Smooth muscle cell (in vitro differentiated cells): ENCODE data around the gene USP44. TPM values are rescaled to one million over a fixed set of nuclear protein-coding genes. Genes with fewer than 3 reads are reported as not detected.

Experiments
- DNase-seq: peaks from one replicate; lab custom pipeline; 2025; ENCODE audit not compliant: unreplicated experiment; lab: John Stamatoyannopoulos, UW
- H2AFZ ChIP-seq: fragments of 200-600 bp; sonication (generic); 2 replicates; pipeline ENCODE4 v1.6.0; 2016; ENCODE audit warnings: antibody characterized with exemption, low read depth, mild to moderate bottlenecking
- H3F3A ChIP-seq: fragments of 200-600 bp; sonication (generic); 2 replicates; pipeline ENCODE4 v1.6.0; 2017; ENCODE audit warnings: antibody characterized with exemption, low read depth
- H3K27ac ChIP-seq: fragments of 200-600 bp; sonication (generic); 2 replicates; pipeline ENCODE4 v1.5.1; 2016; ENCODE audit warnings: low read depth, mild to moderate bottlenecking
- H3K27me3 ChIP-seq: fragments of 200-600 bp; sonication (generic); 2 replicates; pipeline ENCODE4 v1.6.1; 2016; ENCODE audit warnings: low read depth, mild to moderate bottlenecking
- H3K36me3 ChIP-seq: fragments of 200-600 bp; sonication (generic); 2 replicates; pipeline ENCODE4 v1.5.1; 2016; ENCODE audit warnings: low read depth
- H3K4me1 ChIP-seq: fragments of 200-600 bp; sonication (generic); 2 replicates; pipeline ENCODE4 v1.5.1; 2016; ENCODE audit warnings: low read depth
- H3K4me2 ChIP-seq: fragments of 200-600 bp; sonication (generic); 2 replicates; pipeline ENCODE4 v1.6.0; 2016; ENCODE audit warnings: mild to moderate bottlenecking
- H3K4me3 ChIP-seq: fragments of 200-600 bp; sonication (generic); 2 replicates; pipeline ENCODE4 v1.5.1; 2016; ENCODE audit warnings: mild to moderate bottlenecking
- H3K79me2 ChIP-seq: fragments of 200-600 bp; sonication (generic); 2 replicates; pipeline ENCODE4 v1.6.0; 2016; ENCODE audit warnings: low read depth, mild to moderate bottlenecking
- H3K9ac ChIP-seq: fragments of 200-600 bp; sonication (generic); 2 replicates; pipeline ENCODE4 v1.6.0; 2016; ENCODE audit warnings: low read depth
- H3K9me3 ChIP-seq: fragments of 200-600 bp; sonication (generic); replicated peaks from 2 replicates; pipeline ENCODE4 v1.5.1; 2016; ENCODE audit warnings: low read depth
- H4K20me1 ChIP-seq: fragments of 200-600 bp; sonication (generic); 2 replicates; pipeline ENCODE4 v1.6.0; 2016; ENCODE audit warnings: low read depth
- WGBS: methylation state at CpG from one replicate; pipeline ENCODE4 v1.1.7; 2016; ENCODE audit warnings: low lambda C conversion rate; 5-methylcytosine and 5-hydroxymethylcytosine counted together
- polyA plus RNA-seq: library from polyadenylated mRNA; unstranded; fragments of >200 nt; fragmentation: Nextera tagmentation; extraction: Ambion mirVana; gene quantifications from 2 replicates; pipeline ENCODE4 v1.2.1, GENCODE V29; 2016
- total RNA-seq: library from RNA; depleted of rRNA; stranded (reverse); fragments of >200 nt; gene quantifications from 2 replicates; pipeline ENCODE4 v1.2.3, GENCODE V29; 2014
- TF ChIP-seq, protein P1 (sequence below): fragments of 200-600 bp; sonication (generic); IDR thresholded peaks from 2 replicates; pipeline ENCODE4 v1.5.1; 2017; ENCODE audit warnings: borderline replicate concordance, mild to moderate bottlenecking, antibody characterized with exemption; ENCODE audit not compliant: insufficient read depth, poor library complexity, severe bottlenecking

Gene USP44
- total and polyA plus RNA-seq, 2 experiments from 2014 or later, result 0.10 TPM; not detected in 1

DNA sequence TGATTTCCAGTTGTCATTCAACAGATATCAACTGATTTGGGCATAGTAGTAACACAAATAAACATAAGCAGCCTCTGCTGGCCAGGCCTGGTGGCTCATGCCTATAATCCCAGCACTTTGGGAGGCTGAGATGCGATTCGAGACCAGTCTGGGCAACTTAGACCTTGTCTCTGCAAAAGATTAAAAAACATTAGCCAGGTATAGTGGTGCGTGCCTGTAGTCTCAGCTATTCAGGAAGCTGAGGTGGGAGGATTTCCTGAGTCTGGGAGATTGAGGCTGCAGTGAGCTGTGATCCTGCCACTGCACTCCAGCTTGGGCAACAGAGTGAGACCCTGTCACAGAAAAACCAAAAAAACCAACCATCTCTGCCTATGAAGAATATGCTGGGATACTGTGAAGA, 70.2 kb downstream of the USP44 start:
- whole genome bisulfite sequencing, result 86% methylated on average over 3 of the region's 3 CpGs
- Histone ChIP-seq H3K27ac (no peak overlapping the region), H3F3A (no peaks in the 10 kb centered on the region), H3K9me3 (no peaks in the 10 kb centered on the region), H3K9ac (no peak overlapping the region), H2AFZ (no peak overlapping the region), H3K4me2 (no peak overlapping the region), H3K4me1 (no peaks in the 10 kb centered on the region), H3K27me3 (no peaks in the 10 kb centered on the region), H3K4me3 (no peak overlapping the region), H3K36me3 (peaks cover 11% of the 10 kb centered on the region), H4K20me1 (peaks cover 75% of the 10 kb centered on the region), H3K79me2 (peaks cover 92% of the 10 kb centered on the region)
- no peak for DNase-seq
- TF ChIP-seq, protein P1, sequence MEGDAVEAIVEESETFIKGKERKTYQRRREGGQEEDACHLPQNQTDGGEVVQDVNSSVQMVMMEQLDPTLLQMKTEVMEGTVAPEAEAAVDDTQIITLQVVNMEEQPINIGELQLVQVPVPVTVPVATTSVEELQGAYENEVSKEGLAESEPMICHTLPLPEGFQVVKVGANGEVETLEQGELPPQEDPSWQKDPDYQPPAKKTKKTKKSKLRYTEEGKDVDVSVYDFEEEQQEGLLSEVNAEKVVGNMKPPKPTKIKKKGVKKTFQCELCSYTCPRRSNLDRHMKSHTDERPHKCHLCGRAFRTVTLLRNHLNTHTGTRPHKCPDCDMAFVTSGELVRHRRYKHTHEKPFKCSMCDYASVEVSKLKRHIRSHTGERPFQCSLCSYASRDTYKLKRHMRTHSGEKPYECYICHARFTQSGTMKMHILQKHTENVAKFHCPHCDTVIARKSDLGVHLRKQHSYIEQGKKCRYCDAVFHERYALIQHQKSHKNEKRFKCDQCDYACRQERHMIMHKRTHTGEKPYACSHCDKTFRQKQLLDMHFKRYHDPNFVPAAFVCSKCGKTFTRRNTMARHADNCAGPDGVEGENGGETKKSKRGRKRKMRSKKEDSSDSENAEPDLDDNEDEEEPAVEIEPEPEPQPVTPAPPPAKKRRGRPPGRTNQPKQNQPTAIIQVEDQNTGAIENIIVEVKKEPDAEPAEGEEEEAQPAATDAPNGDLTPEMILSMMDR, result no peak

DNA sequence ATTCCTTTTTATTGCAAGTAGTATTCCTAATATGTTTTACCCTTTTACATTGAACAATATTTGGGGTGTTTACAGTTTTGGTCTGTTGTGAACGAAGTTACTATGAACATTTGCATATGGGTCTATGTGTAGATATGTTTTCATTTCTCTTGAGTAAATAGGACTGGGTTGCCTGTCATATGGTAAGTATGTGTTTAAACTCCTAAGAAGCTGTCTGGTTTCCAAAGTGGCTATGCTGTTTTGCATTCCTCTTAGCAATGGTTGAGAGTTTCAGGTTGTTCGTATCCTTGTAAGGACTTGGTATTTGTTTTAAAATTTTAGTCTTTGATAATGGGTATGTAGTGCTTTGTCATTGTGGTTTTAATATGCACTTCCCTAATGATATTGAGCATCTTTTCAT, 71.0 kb downstream of the USP44 start:
- Histone ChIP-seq H3K4me1 (peaks cover 8% of the 10 kb centered on the region), H4K20me1 (peaks cover 83% of the 10 kb centered on the region), H3K4me3 (no peak overlapping the region), H3K27ac (no peak overlapping the region), H3K36me3 (peaks cover 9% of the 10 kb centered on the region), H2AFZ (no peak overlapping the region), H3K9ac (no peak overlapping the region), H3K27me3 (no peaks in the 10 kb centered on the region), H3K79me2 (peaks cover 93% of the 10 kb centered on the region), H3F3A (no peaks in the 10 kb centered on the region), H3K9me3 (no peaks in the 10 kb centered on the region), H3K4me2 (no peak overlapping the region)
- TF ChIP-seq, protein P1, result no peak
- DNase-seq, result no peak
- WGBS, result 97% methylated on average over 2 of the region's 2 CpGs

DNA sequence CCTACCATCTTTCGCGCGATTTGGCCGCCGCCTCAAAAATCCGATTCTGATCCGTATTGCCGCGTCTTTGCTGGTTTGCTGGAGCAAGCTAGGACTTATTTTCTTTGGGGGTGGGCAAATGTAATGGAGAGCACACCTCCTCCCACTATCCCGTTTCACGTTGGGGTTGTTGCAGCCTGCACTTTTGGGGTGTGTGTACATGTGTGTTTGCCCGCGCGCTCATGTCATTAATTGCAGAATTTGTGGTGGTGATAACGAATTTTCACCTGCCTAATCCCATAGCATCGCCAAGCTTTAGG, 76.7 kb downstream of the USP44 start:
- TF ChIP-seq, protein P1, result no peak
- peaks cover 55% of the 10 kb centered on the region for H3K79me2 ChIP-seq
- DNase-seq, result no peak
- peak overlapping the region; percentile 95 for H3K4me3 ChIP-seq
- no peaks in the 10 kb centered on the region for H3K9me3 ChIP-seq
- H3F3A ChIP-seq, result peaks cover 4% of the 10 kb centered on the region
- peak overlapping the region; percentile 92 for H3K4me2 ChIP-seq
- peaks cover 39% of the 10 kb centered on the region for H4K20me1 ChIP-seq
- H2AFZ ChIP-seq, result no peak overlapping the region
- H3K36me3 ChIP-seq, result peaks cover 5% of the 10 kb centered on the region
- peaks cover 12% of the 10 kb centered on the region for H3K4me1 ChIP-seq
- 1% methylated on average over 16 of the region's 16 CpGs for WGBS
- no peaks in the 10 kb centered on the region for H3K27me3 ChIP-seq
- H3K27ac ChIP-seq, result peak overlapping the region; percentile 91
- peak overlapping the region; percentile 98 for H3K9ac ChIP-seq

DNA sequence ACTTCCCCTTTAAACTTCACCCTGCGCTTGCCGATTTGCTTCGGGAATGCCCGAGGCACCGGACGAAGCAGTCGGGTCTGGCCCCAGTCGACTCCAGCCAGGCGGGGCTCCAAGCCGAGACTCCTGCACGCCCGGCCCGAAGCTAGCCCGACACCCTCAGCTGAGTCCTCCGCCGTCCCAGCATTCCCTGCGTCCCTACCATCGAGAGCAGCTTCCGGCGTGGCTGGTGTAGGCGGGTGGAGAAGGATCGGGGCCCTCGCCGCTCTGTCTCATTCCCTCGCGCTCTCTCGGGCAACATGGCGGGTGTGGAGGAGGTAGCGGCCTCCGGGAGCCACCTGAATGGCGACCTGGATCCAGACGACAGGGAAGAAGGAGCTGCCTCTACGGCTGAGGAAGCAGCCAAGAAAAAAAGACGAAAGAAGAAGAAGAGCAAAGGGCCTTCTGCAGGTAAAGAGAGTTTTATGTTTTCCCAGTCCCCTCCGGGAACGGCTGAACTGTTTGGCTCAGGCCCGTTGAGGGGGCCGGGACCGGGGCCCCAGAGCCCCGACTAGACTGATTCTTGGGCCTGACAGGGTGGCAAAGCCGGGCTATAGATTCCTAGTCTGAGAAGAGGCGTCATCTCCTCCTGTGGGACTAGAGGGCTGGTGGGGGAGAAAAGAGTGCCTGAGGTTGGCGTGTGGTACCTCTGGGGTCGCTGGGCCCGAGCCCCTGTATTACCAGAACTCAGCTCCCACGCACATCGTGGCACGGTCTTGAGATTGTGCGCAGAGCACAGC, 77.2 kb downstream of the USP44 start, which contains the start of gene METAP2:
Gene METAP2 (plus strand): TSS at position 269 of the 776 bp plus-strand sequence. CDS start 28 bp downstream, at position 297.
- H3F3A ChIP-seq, result peaks cover 4% of the 10 kb centered on the region
- H3K4me2 ChIP-seq, result peak within 1 kb of the TSS; percentile 92
- H2AFZ ChIP-seq, result peak within 1 kb of the TSS; percentile 98
- H3K79me2 ChIP-seq, result peaks cover 51% of the 10 kb centered on the region
- TF ChIP-seq, protein P1, result no peak
- peaks cover 5% of the 10 kb centered on the region for H3K36me3 ChIP-seq
- no peaks in the 10 kb centered on the region for H3K9me3 ChIP-seq
- H3K9ac ChIP-seq, result peak within 1 kb of the TSS; percentile 98
- peaks cover 34% of the 10 kb centered on the region for H4K20me1 ChIP-seq
- peak within 1 kb of the TSS; percentile 95 for H3K4me3 ChIP-seq
- peak; percentile 84 for DNase-seq
- peak within 1 kb of the TSS; percentile 91 for H3K27ac ChIP-seq
- peaks cover 12% of the 10 kb centered on the region for H3K4me1 ChIP-seq
- H3K27me3 ChIP-seq, result no peaks in the 10 kb centered on the region
- 1% methylated on average over 49 of the region's 49 CpGs for WGBS
